GM19468 (cell line): ENCODE data around the gene EPHB2.

Experiments used
- ATAC-seq: cut with Tn5 transposase; IDR thresholded peaks from one replicate; pipeline ENCODE4 v1.9.1; 2021; ENCODE audit warnings: mild to moderate bottlenecking, moderate library complexity, moderate number of reproducible peaks; ENCODE audit not compliant: unreplicated experiment; ENCODE audit errors: extremely low read depth

EPHB2 gene

GRCh38 chr1:22849770-22850169, 139.1 kb downstream of the EPHB2 start:
- ATAC-seq: no peak

- no peak for ATAC-seq
Measured at GRCh38 chr1:22850281-22850680, 139.6 kb downstream of the EPHB2 start.

- no peak for ATAC-seq
Measured at GRCh38 chr1:22850681-22851080, 140.0 kb downstream of the EPHB2 start.

GRCh38 chr1:22851517-22851916, 140.9 kb downstream of the EPHB2 start:
- ATAC-seq: no peak

GRCh38 chr1:22852144-22852655, 141.6 kb downstream of the EPHB2 start:
- no peak for ATAC-seq

GRCh38 chr1:22853651-22854185, 143.1 kb downstream of the EPHB2 start:
- ATAC-seq: no peak

GRCh38 chr1:22854688-22855565, 144.3 kb downstream of the EPHB2 start:
- ATAC-seq: no peak

- no peak for ATAC-seq
Measured at GRCh38 chr1:22855668-22856606, 145.3 kb downstream of the EPHB2 start.

GRCh38 chr1:22857661-22858060, 147.0 kb downstream of the EPHB2 start:
- ATAC-seq: no peak

GRCh38 chr1:22860414-22860800, 149.8 kb downstream of the EPHB2 start:
- no peak for ATAC-seq

- ATAC-seq: no peak
Measured at GRCh38 chr1:22860883-22861385, 150.3 kb downstream of the EPHB2 start.

GRCh38 chr1:22861764-22862440, 151.3 kb downstream of the EPHB2 start:
- ATAC-seq: no peak

GRCh38 chr1:22862752-22863151, 152.1 kb downstream of the EPHB2 start:
- no peak for ATAC-seq

- ATAC-seq: no peak
Measured at GRCh38 chr1:22863766-22864165, 153.1 kb downstream of the EPHB2 start.

- ATAC-seq: no peak
Measured at GRCh38 chr1:22864886-22865285, 154.2 kb downstream of the EPHB2 start.

GRCh38 chr1:22865736-22866135, 155.1 kb downstream of the EPHB2 start:
- no peak for ATAC-seq

- ATAC-seq: no peak
Measured at GRCh38 chr1:22866868-22867267, 156.2 kb downstream of the EPHB2 start.

- no peak for ATAC-seq
Measured at GRCh38 chr1:22868331-22868730, 157.7 kb downstream of the EPHB2 start.

- no peak for ATAC-seq
Measured at GRCh38 chr1:22869325-22869724, 158.7 kb downstream of the EPHB2 start.
